WTC11 (cell line): ENCODE results near the gene QRICH2. TPM values are rescaled to one million over a fixed set of nuclear protein-coding genes. Genes with fewer than 3 reads are reported as not detected.

Experiments used
- ATAC-seq: fragments of 200-7000 bp; cut with Tn5 transposase; 2 replicates; pipeline ENCODE4 v1.10.0; 2021; ENCODE audit warnings: mild to moderate bottlenecking, moderate library complexity
- CTCF ChIA-PET: fragments of 300-600 bp; sonication (Branson Sonifier 250); formaldehyde crosslinking; loops from one replicate; lab custom pipeline; 2021; ENCODE audit warnings: antibody characterized with exemption; lab: Charles Lee
- POLR2A ChIA-PET: fragments of 350-600 bp; sonication (Branson Sonifier 250); formaldehyde crosslinking; loops from one replicate; lab custom pipeline; 2021; ENCODE audit warnings: antibody characterized with exemption; lab: Charles Lee
- DNase-seq: peaks from one replicate; pipeline ENCODE4 v3.0.0; 2021; ENCODE audit warnings: low spot score
- H3K27ac Mint-ChIP-seq: 2 replicates; pipeline ENCODE4 v1.8.0; 2021; ENCODE audit warnings: mixed read lengths
- H3K27me3 Mint-ChIP-seq: 2 replicates; pipeline ENCODE4 v1.8.0; 2021; ENCODE audit warnings: low read depth, mild to moderate bottlenecking, moderate library complexity, mixed read lengths
- H3K36me3 Mint-ChIP-seq: 2 replicates; pipeline ENCODE4 v1.8.0; 2021; ENCODE audit warnings: mixed read lengths
- H3K4me1 Mint-ChIP-seq: 2 replicates; pipeline ENCODE4 v1.8.0; 2022; ENCODE audit warnings: mixed read lengths
- H3K4me3 Mint-ChIP-seq: 2 replicates; pipeline ENCODE4 v1.8.0; 2021; ENCODE audit warnings: mild to moderate bottlenecking, moderate library complexity, mixed read lengths
- H3K9me3 Mint-ChIP-seq: 2 replicates; pipeline ENCODE4 v1.8.0; 2021; ENCODE audit warnings: mixed read lengths
- ATF3 ChIP-seq: sonication (generic); formaldehyde crosslinking; conservative IDR thresholded peaks from 2 replicates; pipeline ENCODE4 v1.8.1; 2022; ENCODE audit warnings: mild to moderate bottlenecking, missing genetic modification reagents
- ATF6 ChIP-seq: sonication (generic); formaldehyde crosslinking; IDR thresholded peaks from 2 replicates; pipeline ENCODE4 v1.8.1; 2023; ENCODE audit warnings: mild to moderate bottlenecking, missing genetic modification reagents
- CBFB ChIP-seq: sonication (generic); formaldehyde crosslinking; IDR thresholded peaks from 2 replicates; pipeline ENCODE4 v1.8.1; 2022; ENCODE audit warnings: mild to moderate bottlenecking, low read depth, missing genetic modification reagents
- ESRRA ChIP-seq: sonication (generic); formaldehyde crosslinking; IDR thresholded peaks from 2 replicates; pipeline ENCODE4 v1.8.1; 2022; ENCODE audit warnings: mild to moderate bottlenecking, missing genetic modification reagents, borderline replicate concordance
- FOXK1 ChIP-seq: sonication (generic); formaldehyde crosslinking; IDR thresholded peaks from 2 replicates; pipeline ENCODE4 v1.8.0; 2022; ENCODE audit warnings: mild to moderate bottlenecking, moderate library complexity, missing genetic modification reagents
- GABPB1 ChIP-seq: sonication (generic); formaldehyde crosslinking; IDR thresholded peaks from 2 replicates; pipeline ENCODE4 v1.8.1; 2023; ENCODE audit warnings: mild to moderate bottlenecking, missing genetic modification reagents
- JAZF1 ChIP-seq: fragments of 250-450 bp; sonication (Bioruptor Pico); IDR thresholded peaks from 2 replicates; pipeline ENCODE4 v1.9.0; 2021; ENCODE audit warnings: moderate library complexity, mild to moderate bottlenecking, inconsistent platforms
- JUN ChIP-seq: sonication (generic); formaldehyde crosslinking; IDR thresholded peaks from 2 replicates; pipeline ENCODE4 v1.8.0; 2023; ENCODE audit warnings: mild to moderate bottlenecking, missing genetic modification reagents
- MLX ChIP-seq: sonication (generic); formaldehyde crosslinking; IDR thresholded peaks from 2 replicates; pipeline ENCODE4 v1.8.1; 2023; ENCODE audit warnings: mild to moderate bottlenecking, missing genetic modification reagents, moderate library complexity
- MYBL2 ChIP-seq: sonication (generic); formaldehyde crosslinking; IDR thresholded peaks from 2 replicates; pipeline ENCODE4 v1.8.1; 2023; ENCODE audit warnings: mild to moderate bottlenecking, moderate library complexity, missing genetic modification reagents
- NFYB ChIP-seq: sonication (generic); formaldehyde crosslinking; conservative IDR thresholded peaks from 2 replicates; pipeline ENCODE4 v1.8.0; 2022; ENCODE audit warnings: low read depth, missing genetic modification reagents
- SP1 ChIP-seq: sonication (generic); formaldehyde crosslinking; conservative IDR thresholded peaks from 2 replicates; pipeline ENCODE4 v1.8.1; 2022; ENCODE audit warnings: missing genetic modification reagents
- STAT6 ChIP-seq: sonication (generic); formaldehyde crosslinking; conservative IDR thresholded peaks from 2 replicates; pipeline ENCODE4 v1.8.1; 2023; ENCODE audit warnings: mild to moderate bottlenecking, low read depth, missing genetic modification reagents, moderate library complexity
- TEAD1 ChIP-seq: sonication (generic); formaldehyde crosslinking; IDR thresholded peaks from 2 replicates; pipeline ENCODE4 v1.8.0; 2022; ENCODE audit warnings: mild to moderate bottlenecking, missing genetic modification reagents
- USF2 ChIP-seq: sonication (generic); formaldehyde crosslinking; IDR thresholded peaks from 2 replicates; pipeline ENCODE4 v1.8.1; 2023; ENCODE audit warnings: mild to moderate bottlenecking, missing genetic modification reagents, moderate library complexity
- ZBTB21 ChIP-seq: sonication (generic); formaldehyde crosslinking; IDR thresholded peaks from 2 replicates; pipeline ENCODE4 v1.8.1; 2023; ENCODE audit warnings: mild to moderate bottlenecking, missing genetic modification reagents, borderline replicate concordance
- ZNF121 ChIP-seq: sonication (generic); formaldehyde crosslinking; IDR thresholded peaks from 2 replicates; pipeline ENCODE4 v1.8.0; 2023; ENCODE audit warnings: missing genetic modification reagents
- ZNF671 ChIP-seq: fragments of 250-450 bp; sonication (Bioruptor Pico); IDR thresholded peaks from 2 replicates; pipeline ENCODE4 v1.8.0; 2021; ENCODE audit warnings: mild to moderate bottlenecking
- total RNA-seq: library from RNA; stranded (reverse); gene quantifications from 3 replicates; pipeline ENCODE4 v1.2.3, GENCODE V29; 2021

Gene QRICH2
- total RNA-seq, 1 experiment from 2014 or later = 1.5 TPM

GRCh38 chr17:76264755-76265623, 43.1 kb downstream of the QRICH2 start, which contains the start of gene UBALD2:
Gene UBALD2 (plus strand): TSS chr17:76265348. CDS start chr17:76265506, 158 bp downstream.
- POLR2A ChIA-PET = interaction anchor here (0.6 to 1.0 kb wide), 3 partner anchors 10 to 130 kb away, joined by 3 to 4 read pairs (median 3); no protein-coding TSS in a partner anchor
- CTCF ChIA-PET = interaction anchor here (0.7 to 8.0 kb wide), 17 partner anchors 15 to 410 kb away, joined by 3 to 70 read pairs (median 4); partner anchors contain the start of gene WBP2
- peak; percentile 95 for ATAC-seq
- no peaks in the 10 kb centered on the region for H3K27me3 Mint-ChIP-seq
- peak within 1 kb of the TSS; percentile 71 for H3K4me3 Mint-ChIP-seq
- peaks cover 43% of the 10 kb centered on the region for H3K4me1 Mint-ChIP-seq
- TF ChIP-seq GABPB1 (CRISPR knock-in tag) = peak; percentile 63
- peak; percentile 96 for TF ChIP-seq FOXK1
- TF ChIP-seq MYBL2 (CRISPR knock-in tag) = peak; percentile 93; the same call in 1 of the 2 replicates
- peak; percentile 91 for TF ChIP-seq NFYB
- 0 out of 2 replicates have a peak, but pooled peaks have one; percentile 6 for TF ChIP-seq ESRRA
- TF ChIP-seq SP1 (CRISPR knock-in tag) = peak; percentile 81
- no peak for TF ChIP-seq STAT6 (CRISPR knock-in tag)
- no peak for TF ChIP-seq ZNF121 (CRISPR knock-in tag)
- TF ChIP-seq TEAD1 (CRISPR knock-in tag) = no peak
- H3K27ac Mint-ChIP-seq = peak within 1 kb of the TSS; percentile 80
- no peaks in the 10 kb centered on the region for H3K9me3 Mint-ChIP-seq
- peak; percentile 99 for DNase-seq
- H3K36me3 Mint-ChIP-seq = peaks cover 7% of the 10 kb centered on the region; the same call in 1 of the 2 replicates

GRCh38 chr17:76264425-76264754, 43.7 kb downstream of the QRICH2 start:
- ChIA-PET POLR2A (interaction anchor here (0.6 to 1.0 kb wide), 3 partner anchors 10 to 129 kb away, joined by 3 to 4 read pairs (median 3); no protein-coding TSS in a partner anchor), CTCF (interaction anchor here (0.7 to 8.0 kb wide), 19 partner anchors 16 to 409 kb away, joined by 3 to 70 read pairs (median 4); partner anchors contain the start of gene WBP2)
- H3K4me1 Mint-ChIP-seq = peaks cover 42% of the 10 kb centered on the region
- no peak for TF ChIP-seq CBFB (CRISPR knock-in tag)
- TF ChIP-seq FOXK1 = no peak
- no peak for TF ChIP-seq ATF3 (CRISPR knock-in tag)
- no peak for TF ChIP-seq JUN (CRISPR knock-in tag)
- TF ChIP-seq USF2 (CRISPR knock-in tag) = no peak
- no peak for TF ChIP-seq MLX (CRISPR knock-in tag)
- TF ChIP-seq ZNF671 = no peak
- TF ChIP-seq ATF6 (CRISPR knock-in tag) = no peak
- no peak for TF ChIP-seq JAZF1 (CRISPR knock-in tag)
- no peak for TF ChIP-seq ZBTB21 (CRISPR knock-in tag)
- DNase-seq = no peak
- no peaks in the 10 kb centered on the region for H3K27me3 Mint-ChIP-seq
- peaks cover 7% of the 10 kb centered on the region; the same call in 1 of the 2 replicates for H3K36me3 Mint-ChIP-seq
- ATAC-seq = no peak
- peak overlapping the region; percentile 49 for H3K4me3 Mint-ChIP-seq
- H3K9me3 Mint-ChIP-seq = no peaks in the 10 kb centered on the region
- H3K27ac Mint-ChIP-seq = peak overlapping the region; percentile 80
